Astrocyte (in vitro differentiated cells and primary cell): Measurements from ENCODE around the gene IDH1. TPM values are rescaled to one million over a fixed set of nuclear protein-coding genes. Genes with fewer than 3 reads are reported as not detected.
A peak's percentile ranks its signal among the peaks of the same experiment; 100 is the strongest.

ENCODE experiments used
- DNase-seq: peaks from one replicate; pipeline ENCODE4 v3.0.0-alpha.2; 2010; ENCODE audit warnings: low read depth
- FAIRE-seq: peaks from 2 replicates; lab custom pipeline; 2011; peaks lifted over from hg19 to GRCh38; lab: Jason Lieb, UNC
- H2AFZ ChIP-seq: 2 replicates; pipeline ENCODE4 v1.6.0; 2012; ENCODE audit warnings: low read depth, low read length, inconsistent platforms
- H3K27ac ChIP-seq: 2 replicates; pipeline ENCODE4 v1.5.1; 2011; ENCODE audit warnings: low read depth, low read length, inconsistent platforms
- H3K27me3 ChIP-seq: 2 replicates; pipeline ENCODE4 v1.6.0; 2011; ENCODE audit warnings: low read length, inconsistent platforms; ENCODE audit not compliant: insufficient read depth
- H3K36me3 ChIP-seq: 2 replicates; pipeline ENCODE4 v1.5.1; 2011; ENCODE audit warnings: low read length, inconsistent platforms; ENCODE audit not compliant: insufficient read depth
- H3K4me1 ChIP-seq: 2 replicates; pipeline ENCODE4 v1.5.1; 2011; ENCODE audit warnings: low read length, inconsistent platforms; ENCODE audit not compliant: insufficient read depth
- H3K4me2 ChIP-seq: 2 replicates; pipeline ENCODE4 v1.6.0; 2012; ENCODE audit warnings: low read length, inconsistent platforms
- H3K4me3 ChIP-seq: 2 replicates; pipeline ENCODE4 v1.5.1; 2011; ENCODE audit warnings: low read depth, mild to moderate bottlenecking, low read length, inconsistent platforms; ENCODE audit not compliant: insufficient read depth
- H3K79me2 ChIP-seq: 2 replicates; pipeline ENCODE4 v1.6.0; 2012; ENCODE audit warnings: mild to moderate bottlenecking, low read length, inconsistent platforms; ENCODE audit not compliant: insufficient read depth
- H3K9ac ChIP-seq: 2 replicates; pipeline ENCODE4 v1.6.0; 2012; ENCODE audit warnings: mild to moderate bottlenecking, low read length, inconsistent platforms
- H3K9me3 ChIP-seq: 2 replicates; pipeline ENCODE4 v1.5.1; 2012; ENCODE audit warnings: low read depth, mild to moderate bottlenecking, low read length, inconsistent platforms; ENCODE audit not compliant: insufficient read depth
- H4K20me1 ChIP-seq: 2 replicates; pipeline ENCODE4 v1.6.0; 2012; ENCODE audit warnings: low read length, inconsistent platforms; ENCODE audit not compliant: insufficient read depth
- H3K27ac Mint-ChIP-seq: one replicate; pipeline ENCODE4 v1.8.0; 2021; ENCODE audit warnings: mild to moderate bottlenecking, mixed read lengths; ENCODE audit not compliant: unreplicated experiment
- H3K27me3 Mint-ChIP-seq: one replicate; pipeline ENCODE4 v1.8.0; 2021; ENCODE audit warnings: low read depth, mixed read lengths; ENCODE audit not compliant: unreplicated experiment
- H3K36me3 Mint-ChIP-seq: one replicate; pipeline ENCODE4 v1.8.0; 2021; ENCODE audit warnings: low read depth, mixed read lengths; ENCODE audit not compliant: unreplicated experiment
- H3K4me1 Mint-ChIP-seq: one replicate; pipeline ENCODE4 v1.8.0; 2021; ENCODE audit warnings: low read depth, mixed read lengths; ENCODE audit not compliant: unreplicated experiment
- H3K4me3 Mint-ChIP-seq: one replicate; pipeline ENCODE4 v1.8.0; 2021; ENCODE audit warnings: mild to moderate bottlenecking, moderate library complexity, mixed read lengths; ENCODE audit not compliant: unreplicated experiment
- H3K9me3 Mint-ChIP-seq: one replicate; pipeline ENCODE4 v1.8.0; 2021; ENCODE audit warnings: mild to moderate bottlenecking, mixed read lengths; ENCODE audit not compliant: unreplicated experiment
- CTCF ChIP-seq: IDR thresholded peaks from 2 replicates; pipeline ENCODE4 v1.5.1; 2011; ENCODE audit warnings: low read depth, mild to moderate bottlenecking, inconsistent platforms, low read length, moderate library complexity; ENCODE audit not compliant: insufficient read depth
- EZH2 ChIP-seq: IDR thresholded peaks from 2 replicates; pipeline ENCODE4 v1.6.1; 2012; ENCODE audit warnings: mild to moderate bottlenecking, low read length, inconsistent platforms; ENCODE audit not compliant: insufficient read depth
- total RNA-seq: library from RNA; stranded (reverse); gene quantifications from 2 replicates; pipeline ENCODE4 v1.2.1, GENCODE V29; 2021

IDH1 gene
- total RNA-seq, 1 donor from 2014 or later = 181 TPM

- H2AFZ ChIP-seq = peak overlapping the region; percentile 92
- no peak for TF ChIP-seq CTCF
- no peaks in the 10 kb centered on the region for H3K27me3 ChIP-seq
- peaks cover 8% of the 10 kb centered on the region for H3K36me3 ChIP-seq
- H3K27ac Mint-ChIP-seq = peak overlapping the region; percentile 91
- H3K9me3 Mint-ChIP-seq = no peaks in the 10 kb centered on the region
- no peak for FAIRE-seq
- peaks cover 14% of the 10 kb centered on the region for H3K4me1 ChIP-seq
- H3K4me2 ChIP-seq = peak overlapping the region; percentile 92
- H3K4me3 Mint-ChIP-seq = peak overlapping the region; percentile 95
- H3K4me1 Mint-ChIP-seq = peaks cover 6% of the 10 kb centered on the region
- H3K79me2 ChIP-seq = peaks cover 48% of the 10 kb centered on the region
- no peaks in the 10 kb centered on the region for H3K27me3 Mint-ChIP-seq
- H3K27ac ChIP-seq = peak overlapping the region; percentile 86
- no peak for DNase-seq
- peaks cover 31% of the 10 kb centered on the region for H4K20me1 ChIP-seq
- peaks cover 3% of the 10 kb centered on the region for H3K36me3 Mint-ChIP-seq
- peak overlapping the region; percentile 93 for H3K9ac ChIP-seq
- no peaks in the 10 kb centered on the region for H3K9me3 ChIP-seq
- peak overlapping the region; percentile 96 for H3K4me3 ChIP-seq
These were observed 12.1 kb upstream of the IDH1 start for GRCh38 chr2:208266936-208267335.

- peaks cover 6% of the 10 kb centered on the region for H3K4me1 Mint-ChIP-seq
- H3K9me3 Mint-ChIP-seq = no peaks in the 10 kb centered on the region
- peaks cover 31% of the 10 kb centered on the region for H4K20me1 ChIP-seq
- no peaks in the 10 kb centered on the region for H3K27me3 Mint-ChIP-seq
- DNase-seq (no peak), FAIRE-seq (no peak)
- H3K36me3 ChIP-seq = peaks cover 5% of the 10 kb centered on the region
- peaks cover 3% of the 10 kb centered on the region for H3K36me3 Mint-ChIP-seq
- H3K4me2 ChIP-seq = peak overlapping the region; percentile 92
- peak overlapping the region; percentile 91 for H3K27ac Mint-ChIP-seq
- peaks cover 46% of the 10 kb centered on the region for H3K79me2 ChIP-seq
- peak overlapping the region; percentile 86 for H3K27ac ChIP-seq
- H3K4me1 ChIP-seq = peaks cover 14% of the 10 kb centered on the region
- no peaks in the 10 kb centered on the region for H3K27me3 ChIP-seq
- no peaks in the 10 kb centered on the region for H3K9me3 ChIP-seq
- TF ChIP-seq CTCF (no peak), EZH2 (no peak)
- H2AFZ ChIP-seq = peak overlapping the region; percentile 92
- peak overlapping the region; percentile 96 for H3K4me3 ChIP-seq
- peak overlapping the region; percentile 93 for H3K9ac ChIP-seq
- H3K4me3 Mint-ChIP-seq = peak overlapping the region; percentile 95
These were observed 11.7 kb upstream of the IDH1 start for GRCh38 chr2:208266553-208266893.

GRCh38 chr2:208265801-208266552, 11.1 kb upstream of the IDH1 start, which contains the start of gene PIKFYVE:
PIKFYVE (plus strand) TSS chr2:208266255; CDS start chr2:208271520, 5,265 bp downstream.
- DNase-seq (peak; percentile 96), FAIRE-seq (peak; percentile 17)
- Histone ChIP-seq H3K9ac (peak within 1 kb of the TSS; percentile 93), H3K4me1 (peaks cover 14% of the 10 kb centered on the region), H3K27me3 (no peaks in the 10 kb centered on the region), H3K9me3 (no peaks in the 10 kb centered on the region), H2AFZ (peak within 1 kb of the TSS; percentile 92), H4K20me1 (peaks cover 31% of the 10 kb centered on the region), H3K4me3 (peak within 1 kb of the TSS; percentile 96), H3K79me2 (peaks cover 42% of the 10 kb centered on the region), H3K36me3 (no peaks in the 10 kb centered on the region), H3K27ac (peak within 1 kb of the TSS; percentile 86), H3K4me2 (peak within 1 kb of the TSS; percentile 92)
- peaks cover 3% of the 10 kb centered on the region for H3K36me3 Mint-ChIP-seq
- no peak for TF ChIP-seq CTCF
- no peak for TF ChIP-seq EZH2
- H3K9me3 Mint-ChIP-seq = no peaks in the 10 kb centered on the region
- H3K27me3 Mint-ChIP-seq = no peaks in the 10 kb centered on the region
- peak within 1 kb of the TSS; percentile 91 for H3K27ac Mint-ChIP-seq
- peak within 1 kb of the TSS; percentile 95 for H3K4me3 Mint-ChIP-seq
- peaks cover 6% of the 10 kb centered on the region for H3K4me1 Mint-ChIP-seq
